NB4 (cell line): Measurements from ENCODE around the gene TRPM5.
A peak's percentile ranks its signal among the peaks of the same experiment; 100 is the strongest.

Source experiments
- DNase-seq: peaks from one replicate; pipeline ENCODE4 v3.0.0; 2010; ENCODE audit warnings: low read depth
- H3K4me3 ChIP-seq: one replicate; pipeline ENCODE4 v1.5.1; 2011; ENCODE audit warnings: mild to moderate bottlenecking, low read depth, low read length, moderate library complexity
- CTCF ChIP-seq: IDR thresholded peaks from one replicate; pipeline ENCODE4 v1.5.1; 2012; ENCODE audit warnings: low read depth, low read length
- MAX ChIP-seq: IDR thresholded peaks from 2 replicates; pipeline ENCODE4 v1.6.1; 2011; ENCODE audit warnings: low read depth, low read length
- MYC ChIP-seq: IDR thresholded peaks from 2 replicates; pipeline ENCODE4 v1.6.1; 2011; ENCODE audit warnings: low read depth, low read length
- POLR2A ChIP-seq: IDR thresholded peaks from 2 replicates; pipeline ENCODE4 v1.6.1; 2011; ENCODE audit warnings: mild to moderate bottlenecking; ENCODE audit not compliant: insufficient read length; ENCODE audit errors: extremely low read depth

TRPM5 gene

GRCh38 chr11:2402106-2402505 is 42.2 kb downstream of the TRPM5 start:
- DNase-seq: no peak
- TF ChIP-seq MAX: no peak
- TF ChIP-seq CTCF: no peak
- no peak for TF ChIP-seq POLR2A
- no peak for TF ChIP-seq MYC
- H3K4me3 ChIP-seq: peak overlapping the region; percentile 99

GRCh38 chr11:2401436-2401984 is 42.8 kb downstream of the TRPM5 start:
- H3K4me3 ChIP-seq: peak overlapping the region; percentile 99
- DNase-seq: no peak
- TF ChIP-seq MYC: no peak
- TF ChIP-seq CTCF: no peak
- no peak for TF ChIP-seq MAX
- TF ChIP-seq POLR2A: no peak

- no peak for DNase-seq
Measured at GRCh38 chr11:2400762-2401435, 43.4 kb downstream of the TRPM5 start.

GRCh38 chr11:2400069-2400761 is 44.1 kb downstream of the TRPM5 start, which contains the start of gene TSSC4:
TSS of gene TSSC4 (plus strand) at chr11:2400750. CDS start at chr11:2402634, 1,884 bp downstream.
- peak; percentile 100 for DNase-seq
- peak; percentile 84 for TF ChIP-seq CTCF
- peak; percentile 63 for TF ChIP-seq POLR2A
- TF ChIP-seq MAX: peak; percentile 64; the same call in 1 of the 2 replicates
- TF ChIP-seq MYC: peak; percentile 71
- peak within 1 kb of the TSS; percentile 99 for H3K4me3 ChIP-seq

More at GRCh38 chr11:2400762-2401435, 43.4 kb downstream of the TRPM5 start:
- H3K4me3 ChIP-seq: peak overlapping the region; percentile 99
- no peak for TF ChIP-seq MAX
- 0 out of 2 replicates have a peak, but pooled peaks have one; percentile 3 for TF ChIP-seq MYC
- no peak for TF ChIP-seq POLR2A

- TF ChIP-seq POLR2A: no peak
- DNase-seq: no peak
- H3K4me3 ChIP-seq: peak overlapping the region; percentile 71
Measured at GRCh38 chr11:2399488-2400068, 44.7 kb downstream of the TRPM5 start.

GRCh38 chr11:2398664-2399355 is 45.5 kb downstream of the TRPM5 start:
- TF ChIP-seq MYC: no peak
- TF ChIP-seq POLR2A: no peak
- no peak for TF ChIP-seq CTCF
- no peak for TF ChIP-seq MAX
- no peak for DNase-seq
- H3K4me3 ChIP-seq: peak overlapping the region; percentile 71
